Activated CD4-positive, alpha-beta memory T cell treated with anti-CD3 and anti-CD28 coated beads for 36 hours (primary cell): ENCODE data around the gene PRAME. TPM values are rescaled to one million over a fixed set of nuclear protein-coding genes. Genes with fewer than 3 reads are reported as not detected.
"Not testable (repeated sequence)": the region's sequence is repeated elsewhere in the genome, so short reads cannot be mapped to it uniquely, and the experiment has no call there.

Source experiments
- CTCF ChIA-PET: fragments of 350-600 bp; sonication (Branson Sonifier 250); formaldehyde crosslinking; loops from one replicate; lab custom pipeline; 2021; ENCODE audit warnings: antibody characterized with exemption, inconsistent platforms; lab: Charles Lee
- POLR2A ChIA-PET: fragments of 350-600 bp; sonication (Branson Sonifier 250); formaldehyde crosslinking; loops from one replicate; lab custom pipeline; 2021; ENCODE audit warnings: antibody characterized with exemption; lab: Charles Lee
- DNase-seq: peaks from one replicate; pipeline ENCODE4 v3.0.0-alpha.2; 2020
- H3K27ac Mint-ChIP-seq: one replicate; pipeline ENCODE4 v1.8.0; 2021; ENCODE audit warnings: mixed read lengths
- H3K27me3 Mint-ChIP-seq: one replicate; pipeline ENCODE4 v1.8.0; 2021; ENCODE audit warnings: mixed read lengths
- H3K36me3 Mint-ChIP-seq: one replicate; pipeline ENCODE4 v1.8.0; 2021; ENCODE audit warnings: mixed read lengths
- H3K4me1 Mint-ChIP-seq: one replicate; pipeline ENCODE4 v1.8.0; 2021; ENCODE audit warnings: low read depth, mixed read lengths
- H3K4me3 Mint-ChIP-seq: one replicate; pipeline ENCODE4 v1.8.0; 2021; ENCODE audit warnings: mild to moderate bottlenecking, mixed read lengths
- H3K9me3 Mint-ChIP-seq: one replicate; pipeline ENCODE4 v1.8.0; 2021; ENCODE audit warnings: mixed read lengths
- intact Hi-C: fragments of 100-400 bp; cut with micrococcal nuclease; formaldehyde crosslinking; loops from one replicate; pipeline ENCODE4 v1.15.1; 2023
- total RNA-seq, 2 experiments: library from RNA; stranded (reverse); gene quantifications; one replicate each; pipeline ENCODE4 v1.2.3, GENCODE V29; 2021

PRAME gene
- total RNA-seq, 2 experiments from 2014 or later: not detected

DNA sequence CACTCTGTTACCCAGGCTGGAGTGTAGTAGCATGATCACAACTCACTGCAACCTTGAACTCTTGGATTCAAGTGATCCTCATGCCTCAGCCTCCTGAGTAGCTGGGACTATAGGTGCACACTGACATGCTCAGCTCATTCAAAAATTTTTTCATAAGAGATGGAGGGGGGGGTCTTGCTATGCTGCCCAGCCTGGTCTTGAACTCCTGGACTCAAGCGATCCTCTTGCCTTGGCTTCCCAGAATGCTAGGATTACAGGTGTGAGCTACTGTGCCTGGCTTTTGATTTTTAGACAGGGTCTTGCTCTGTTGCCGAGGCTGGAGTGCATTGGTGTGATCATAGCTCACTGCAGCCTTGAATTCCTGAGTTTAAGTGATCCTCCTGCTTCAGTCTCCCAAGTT is 14.0 kb downstream of the PRAME start:
- ChIA-PET POLR2A (interaction anchor here (0.5 kb wide), 1 partner anchor 44 kb away, joined by 3 read pairs; no protein-coding TSS in a partner anchor), CTCF (interaction anchor here (0.8 to 1.1 kb wide), 3 partner anchors 41 to 141 kb away, joined by 3 read pairs; no protein-coding TSS in a partner anchor)
- Mint-ChIP-seq H3K9me3 (no peaks in the 10 kb centered on the region), H3K4me1 (no peaks in the 10 kb centered on the region), H3K4me3 (no peak overlapping the region), H3K27ac (no peak overlapping the region), H3K27me3 (peaks cover 9% of the 10 kb centered on the region), H3K36me3 (no peaks in the 10 kb centered on the region)
- intact Hi-C loops: no loop called here
- no peak for DNase-seq

GRCh38 chr22:22538226-22538989 is 20.7 kb downstream of the PRAME start:
- H3K4me1 Mint-ChIP-seq: no peaks in the 10 kb centered on the region
- POLR2A ChIA-PET: no interaction called here
- no peaks in the 10 kb centered on the region for H3K9me3 Mint-ChIP-seq
- no peaks in the 10 kb centered on the region for H3K36me3 Mint-ChIP-seq
- H3K27ac Mint-ChIP-seq: no peak overlapping the region
- no peak for DNase-seq
- H3K27me3 Mint-ChIP-seq: peaks cover 6% of the 10 kb centered on the region
- no peak overlapping the region for H3K4me3 Mint-ChIP-seq
- CTCF ChIA-PET: interaction anchor here (1.3 kb wide), 1 partner anchor 49 kb away, joined by 4 read pairs; no protein-coding TSS in a partner anchor
- intact Hi-C loops: no loop called here

GRCh38 chr22:22536916-22537315 is 22.1 kb downstream of the PRAME start:
- Mint-ChIP-seq H3K9me3 (no peaks in the 10 kb centered on the region), H3K27ac (no peak overlapping the region), H3K4me3 (no peak overlapping the region), H3K27me3 (peaks cover 1% of the 10 kb centered on the region), H3K4me1 (no peaks in the 10 kb centered on the region), H3K36me3 (no peaks in the 10 kb centered on the region)
- intact Hi-C loops: no loop called here
- ChIA-PET POLR2A (no interaction called here), CTCF (no interaction called here)
- DNase-seq: no peak

DNA sequence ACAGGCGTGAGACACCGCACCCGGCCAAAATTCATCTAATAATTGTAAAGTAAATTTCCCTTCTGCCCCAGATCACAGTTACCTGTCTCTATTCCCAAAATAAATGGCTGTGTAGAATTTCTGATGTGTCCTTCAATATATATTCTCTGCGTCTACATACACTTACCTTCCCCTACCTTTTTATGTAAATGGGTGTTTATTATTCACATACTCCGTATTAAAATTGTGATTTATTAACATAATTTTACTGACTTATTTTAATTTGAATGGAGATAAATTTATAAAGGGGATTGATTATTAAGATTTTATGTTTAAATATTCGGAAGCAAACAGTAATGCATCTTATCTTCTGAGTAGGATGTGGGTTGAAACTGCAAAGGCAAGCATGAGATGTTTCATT is 22.6 kb downstream of the PRAME start:
- Mint-ChIP-seq H3K27ac (no peak overlapping the region), H3K9me3 (no peaks in the 10 kb centered on the region), H3K27me3 (peaks cover 1% of the 10 kb centered on the region), H3K36me3 (no peaks in the 10 kb centered on the region), H3K4me3 (no peak overlapping the region), H3K4me1 (no peaks in the 10 kb centered on the region)
- intact Hi-C loops: no loop called here
- POLR2A ChIA-PET: no interaction called here
- no peak for DNase-seq
- CTCF ChIA-PET: interaction anchor here (1.2 kb wide), 1 partner anchor 51 kb away, joined by 4 read pairs; no protein-coding TSS in a partner anchor

DNA sequence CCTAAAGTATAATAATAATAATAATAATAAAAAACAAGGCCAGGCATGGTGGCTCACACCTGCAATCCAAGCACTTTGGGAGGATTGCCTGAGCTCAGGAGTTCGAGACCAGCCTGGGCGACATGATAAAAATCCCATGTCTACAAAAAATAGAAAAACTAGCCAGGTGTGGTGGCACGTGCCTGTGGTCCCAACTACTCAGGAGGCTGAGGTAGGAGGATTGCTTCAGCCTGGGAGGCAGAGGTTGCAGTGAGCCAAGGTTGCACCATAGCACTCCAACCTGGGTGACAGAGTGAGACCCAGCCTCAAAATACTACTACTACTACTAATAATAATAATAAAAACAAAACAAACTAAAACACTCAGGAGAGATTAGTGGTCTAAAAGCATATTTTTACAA is 23.4 kb downstream of the PRAME start:
- H3K4me3 Mint-ChIP-seq: no peak overlapping the region
- ChIA-PET CTCF (interaction anchor here (1.2 kb wide), 1 partner anchor 52 kb away, joined by 4 read pairs; no protein-coding TSS in a partner anchor), POLR2A (no interaction called here)
- intact Hi-C loops: no loop called here
- no peak overlapping the region for H3K27ac Mint-ChIP-seq
- H3K36me3 Mint-ChIP-seq: no peaks in the 10 kb centered on the region
- H3K27me3 Mint-ChIP-seq: peaks cover 1% of the 10 kb centered on the region
- no peaks in the 10 kb centered on the region for H3K9me3 Mint-ChIP-seq
- no peaks in the 10 kb centered on the region for H3K4me1 Mint-ChIP-seq
- DNase-seq: no peak

DNA sequence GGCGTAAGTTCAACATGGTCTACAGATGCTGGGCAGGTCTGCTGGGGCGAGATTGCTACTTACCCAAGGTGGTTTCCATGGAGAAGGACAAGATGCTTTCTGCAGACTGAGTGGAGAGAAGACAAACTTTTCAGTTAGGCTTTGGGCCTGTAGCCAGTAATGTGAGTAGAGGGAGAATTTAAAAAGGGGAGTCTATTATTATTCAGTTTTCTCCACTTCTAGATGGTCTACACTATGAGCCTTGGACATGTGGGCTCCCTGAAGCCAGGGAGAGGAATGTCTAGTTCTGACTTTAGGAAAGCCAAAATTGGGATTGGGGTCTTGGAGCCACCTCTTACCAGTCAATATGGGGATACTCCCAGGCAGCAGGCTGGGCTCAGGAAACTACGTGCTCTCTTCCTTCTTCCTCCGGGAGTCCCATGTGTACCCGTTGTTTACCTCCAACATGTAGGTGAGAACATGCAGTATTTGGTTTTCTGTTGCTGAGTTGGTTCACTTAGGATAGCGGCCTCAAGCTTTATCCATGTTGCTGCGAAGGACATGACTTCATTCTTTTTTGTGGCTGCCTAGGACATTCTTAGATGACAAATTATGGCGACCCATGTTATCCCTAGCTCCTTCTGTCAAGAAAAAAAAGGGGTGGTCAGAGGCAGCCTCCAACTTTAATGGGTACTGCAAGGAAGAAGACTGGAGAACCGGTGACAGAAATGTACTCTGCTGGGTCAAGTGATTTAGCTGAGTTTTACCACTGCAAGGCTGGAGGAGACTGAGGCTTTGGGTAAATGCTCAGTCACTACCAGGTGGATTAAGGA is 24.3 kb downstream of the PRAME start:
- CTCF ChIA-PET: no interaction called here
- Mint-ChIP-seq H3K4me1 (no peaks in the 10 kb centered on the region), H3K27ac (no peak overlapping the region), H3K4me3 (no peak overlapping the region), H3K9me3 (no peaks in the 10 kb centered on the region), H3K36me3 (no peaks in the 10 kb centered on the region), H3K27me3 (no peaks in the 10 kb centered on the region)
- DNase-seq: no peak
- POLR2A ChIA-PET: no interaction called here
- intact Hi-C loops: no loop called here

DNA sequence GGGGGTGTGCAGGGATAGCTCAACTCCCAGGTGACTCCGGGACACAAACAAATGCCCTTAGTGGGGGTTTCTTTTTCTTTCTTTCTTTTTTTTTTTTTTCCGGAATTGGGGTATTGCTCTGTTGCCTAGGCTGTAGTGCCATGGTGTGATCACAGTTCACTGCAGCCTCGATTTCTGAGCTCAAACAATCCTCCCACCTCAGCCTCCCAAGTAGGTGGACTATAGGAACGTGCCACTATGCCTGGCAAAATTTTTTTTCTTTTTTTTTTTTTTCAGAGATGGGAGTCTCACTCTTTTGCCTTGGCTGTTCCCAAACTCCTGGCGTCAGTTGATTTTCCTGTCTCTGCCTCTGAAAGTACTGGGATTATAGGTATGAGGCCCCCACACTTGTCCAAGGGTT is 25.2 kb downstream of the PRAME start:
- POLR2A ChIA-PET: no interaction called here
- Mint-ChIP-seq H3K4me3 (no peak overlapping the region), H3K27me3 (peaks cover 2% of the 10 kb centered on the region)

DNA sequence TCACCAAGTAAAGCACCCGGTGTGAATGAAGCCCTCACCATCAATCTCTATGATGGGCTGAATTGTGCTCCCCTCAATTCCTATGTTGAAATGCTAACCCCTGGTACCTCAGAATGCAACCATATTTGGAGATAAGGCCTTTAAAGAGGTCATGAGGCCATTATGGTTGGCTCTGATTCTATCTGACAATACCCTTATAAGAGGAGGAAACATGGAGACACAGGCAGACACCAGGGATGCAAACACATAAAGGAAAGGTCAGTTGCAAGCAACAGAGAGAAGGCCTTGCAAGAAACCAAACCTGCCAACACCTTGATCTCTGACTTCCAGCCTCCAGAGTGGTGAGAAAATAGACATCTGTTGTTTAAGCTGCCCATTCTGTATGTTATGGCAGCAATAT is 25.6 kb downstream of the PRAME start:
- peaks cover 2% of the 10 kb centered on the region for H3K27me3 Mint-ChIP-seq
- intact Hi-C loops: no loop called here
- no peaks in the 10 kb centered on the region for H3K36me3 Mint-ChIP-seq
- CTCF ChIA-PET: interaction anchor here (1.0 kb wide), 1 partner anchor 70 kb away, joined by 3 read pairs; no protein-coding TSS in a partner anchor
- POLR2A ChIA-PET: no interaction called here
- no peaks in the 10 kb centered on the region for H3K9me3 Mint-ChIP-seq
- no peaks in the 10 kb centered on the region for H3K4me1 Mint-ChIP-seq
- no peak overlapping the region for H3K27ac Mint-ChIP-seq
- DNase-seq: no peak
- no peak overlapping the region for H3K4me3 Mint-ChIP-seq

More for the DNA sequence above, 25.2 kb downstream of the PRAME start:
- CTCF ChIA-PET: interaction anchor here (1.0 kb wide), 1 partner anchor 70 kb away, joined by 3 read pairs; no protein-coding TSS in a partner anchor
- Mint-ChIP-seq H3K27ac (no peak overlapping the region), H3K4me1 (no peaks in the 10 kb centered on the region), H3K9me3 (no peaks in the 10 kb centered on the region), H3K36me3 (no peaks in the 10 kb centered on the region)
- no peak for DNase-seq
- intact Hi-C loops: no loop called here

DNA sequence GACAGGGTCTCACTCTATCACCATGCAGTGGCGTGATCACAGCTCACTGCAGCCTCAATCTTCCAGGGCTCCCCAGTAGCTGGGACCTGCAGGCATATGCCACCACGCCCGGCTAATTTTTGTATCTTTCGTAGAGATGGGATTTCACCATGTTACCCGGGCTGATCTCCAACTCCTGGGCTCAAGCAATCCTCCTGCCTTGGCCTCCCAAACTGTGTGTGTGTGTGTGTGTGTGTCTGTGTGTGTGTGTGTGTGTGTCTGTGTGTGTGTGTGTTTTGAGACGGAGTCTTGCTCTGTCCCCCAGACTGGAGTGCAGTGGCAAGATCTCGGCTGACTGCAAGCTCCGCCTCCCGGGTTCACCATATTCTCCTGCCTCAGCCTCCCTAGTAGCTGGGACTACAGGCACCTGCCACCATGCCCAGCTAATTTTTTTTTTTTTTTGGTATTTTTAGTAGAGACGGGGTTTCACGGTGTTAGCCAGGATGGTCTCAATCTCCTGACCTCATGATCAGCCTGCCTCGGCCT is 26.5 kb downstream of the PRAME start:
- H3K27me3 Mint-ChIP-seq, H3K4me1 Mint-ChIP-seq, H3K36me3 Mint-ChIP-seq, DNase-seq, intact Hi-C loops, H3K9me3 Mint-ChIP-seq, POLR2A ChIA-PET, H3K27ac Mint-ChIP-seq, H3K4me3 Mint-ChIP-seq: not testable (repeated sequence)
- CTCF ChIA-PET: interaction anchor here (0.5 kb wide), 1 partner anchor 25 kb away, joined by 4 read pairs; no protein-coding TSS in a partner anchor

- Mint-ChIP-seq H3K36me3 (no peaks in the 10 kb centered on the region), H3K27me3 (peaks cover 3% of the 10 kb centered on the region), H3K27ac (no peak overlapping the region), H3K4me3 (no peak overlapping the region), H3K9me3 (no peaks in the 10 kb centered on the region), H3K4me1 (no peaks in the 10 kb centered on the region)
- ChIA-PET POLR2A (interaction anchor here (0.6 kb wide), 1 partner anchor 169 kb away, joined by 4 read pairs; no protein-coding TSS in a partner anchor), CTCF (interaction anchor here (0.6 kb wide), 1 partner anchor 84 kb away, joined by 3 read pairs; no protein-coding TSS in a partner anchor)
- no peak for DNase-seq
- intact Hi-C loops: no loop called here
Observed at GRCh38 chr22:22531770-22532546, 27.1 kb downstream of the PRAME start.

DNA sequence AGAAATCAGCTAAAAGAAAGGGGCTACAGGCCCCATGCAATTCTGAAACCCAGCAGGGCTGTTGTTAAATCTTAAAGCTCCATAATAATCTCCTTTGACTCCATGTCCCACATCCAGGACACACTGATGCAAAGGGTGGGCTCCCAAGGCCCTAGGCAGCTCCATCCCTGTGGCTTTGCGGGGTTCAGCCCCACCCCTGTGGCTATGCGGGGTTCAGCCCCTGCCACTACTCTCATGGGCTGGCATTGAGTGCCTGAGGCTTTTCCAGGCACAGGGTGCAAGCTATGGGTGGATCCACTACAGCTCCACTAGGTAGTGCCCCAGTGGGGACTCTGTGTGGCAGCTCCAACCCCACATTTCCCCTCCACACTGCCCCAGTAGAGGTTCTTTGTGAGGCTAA is 30.3 kb downstream of the PRAME start:
- no peaks in the 10 kb centered on the region for H3K4me1 Mint-ChIP-seq
- CTCF ChIA-PET: interaction anchor here (0.5 kb wide), 1 partner anchor 58 kb away, joined by 3 read pairs; no protein-coding TSS in a partner anchor
- H3K27me3 Mint-ChIP-seq: peaks cover 5% of the 10 kb centered on the region
- no peaks in the 10 kb centered on the region for H3K9me3 Mint-ChIP-seq
- intact Hi-C loops: no loop called here
- H3K4me3 Mint-ChIP-seq: no peak overlapping the region
- DNase-seq: no peak
- H3K36me3 Mint-ChIP-seq: no peaks in the 10 kb centered on the region
- POLR2A ChIA-PET: no interaction called here
- H3K27ac Mint-ChIP-seq: no peak overlapping the region
